COLO668 (cell line): ENCODE results near the gene DLST.

ENCODE experiments used
- DNase-seq: peaks from one replicate; lab custom pipeline; 2025; ENCODE audit not compliant: unreplicated experiment; lab: John Stamatoyannopoulos, UW

The DLST gene

DNA sequence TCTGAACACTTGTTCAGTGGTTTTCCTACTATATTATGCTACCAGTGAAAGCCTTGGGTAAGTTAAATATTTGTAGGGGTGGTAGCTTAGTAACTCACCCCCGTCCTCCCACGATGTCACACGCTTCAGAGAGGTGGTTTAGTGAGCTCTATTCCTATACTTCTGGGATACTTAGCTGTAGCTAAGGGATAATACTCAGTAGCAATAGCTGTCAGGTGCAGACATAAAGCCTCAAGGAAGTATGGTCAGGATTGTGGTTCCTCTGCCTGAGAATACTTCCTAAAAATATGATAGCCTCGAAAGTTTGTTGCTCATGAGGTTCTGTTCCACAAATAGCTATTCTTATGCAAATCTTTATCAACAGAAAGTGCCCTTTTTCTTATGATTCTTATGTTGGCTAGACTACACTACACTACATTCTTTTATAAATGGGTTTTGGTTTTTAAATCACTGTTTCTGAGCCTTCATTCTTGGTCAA lies 11.9 kb downstream of the DLST start:
- no peak for DNase-seq

- no peak for DNase-seq
These were observed 14.7 kb downstream of the DLST start for GRCh38 chr14:74896400-74896799.

GRCh38 chr14:74897642-74898041 lies 15.9 kb downstream of the DLST start:
- no peak for DNase-seq

- DNase-seq, result no peak
These were observed 16.4 kb downstream of the DLST start for GRCh38 chr14:74898083-74898482.

- DNase-seq, result no peak
These were observed 17.0 kb downstream of the DLST start for GRCh38 chr14:74898694-74899093.

- no peak for DNase-seq
These were observed 21.4 kb downstream of the DLST start for GRCh38 chr14:74902941-74903705.

DNA sequence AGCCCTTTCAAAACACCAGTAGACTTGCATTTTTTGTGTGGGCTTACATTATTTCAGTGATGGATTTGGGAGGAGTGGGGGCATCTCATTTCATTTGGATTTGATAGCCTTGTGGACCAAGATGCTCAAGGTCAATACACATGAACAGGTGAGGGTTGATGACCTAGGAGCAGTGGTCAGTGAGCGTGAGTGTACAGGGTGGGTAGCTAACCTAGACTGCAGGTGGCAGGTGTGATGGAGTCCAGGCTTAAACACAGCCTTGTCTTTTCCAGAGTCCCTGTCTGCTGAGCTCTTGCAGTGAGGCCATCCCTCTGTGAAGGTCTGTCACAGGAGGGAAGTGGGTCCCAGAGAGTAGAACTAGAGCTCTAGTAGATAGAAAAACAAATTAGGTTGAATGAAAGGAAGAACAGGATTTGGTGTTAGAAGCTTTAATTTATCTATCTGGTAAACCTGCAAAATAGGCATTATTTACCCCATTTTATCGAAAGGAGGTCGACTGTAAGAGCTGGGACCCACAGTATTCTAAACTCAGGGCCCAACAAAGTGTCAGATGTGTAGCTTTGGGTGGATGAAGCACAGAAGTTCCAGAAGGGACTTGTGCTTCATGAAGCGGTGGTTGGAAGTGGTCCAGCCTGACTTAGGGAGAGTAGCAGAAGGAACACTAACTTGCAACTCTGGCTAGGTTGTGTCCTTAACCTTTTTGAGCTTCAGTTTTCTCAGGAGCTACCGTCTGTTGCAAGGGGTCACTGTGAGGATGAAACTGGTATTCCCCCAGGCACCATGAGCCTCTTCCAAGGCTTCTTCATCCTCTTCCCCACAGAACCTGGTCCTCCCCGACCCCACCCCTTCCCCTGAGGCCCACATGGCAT lies 23.2 kb downstream of the DLST start:
- no peak for DNase-seq

GRCh38 chr14:74905595-74906142 lies 24.0 kb downstream of the DLST start:
- peak; percentile 75 for DNase-seq

DNA sequence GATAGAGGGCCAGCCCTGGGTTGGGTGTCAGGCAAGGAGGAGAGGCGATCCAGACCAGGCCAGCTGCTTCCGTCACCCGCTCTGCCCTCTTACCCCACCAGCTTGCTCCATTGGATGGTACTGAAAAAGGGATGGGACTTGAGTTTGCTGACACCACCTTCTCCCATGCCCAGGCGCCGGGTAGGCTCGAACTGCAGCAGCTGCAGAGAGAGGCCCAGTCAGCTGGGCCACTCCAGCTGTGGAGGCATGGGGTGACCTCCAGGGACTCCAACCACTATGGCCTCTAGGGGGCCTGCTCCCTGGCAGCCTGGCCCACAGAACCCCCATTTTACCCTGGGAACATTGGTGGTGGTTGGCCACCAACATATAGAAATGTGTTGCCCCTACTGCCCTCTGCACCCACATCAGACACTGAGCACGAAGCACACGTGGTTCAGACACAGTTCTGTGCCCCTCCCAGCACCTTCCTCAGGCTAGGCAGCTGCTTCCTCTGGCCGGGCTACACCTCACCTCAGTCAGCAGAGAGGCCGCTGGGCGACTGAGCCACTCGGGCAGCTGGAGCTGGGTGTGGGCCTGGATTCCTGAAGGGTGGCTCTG lies 25.3 kb downstream of the DLST start:
- DNase-seq, result no peak

DNA sequence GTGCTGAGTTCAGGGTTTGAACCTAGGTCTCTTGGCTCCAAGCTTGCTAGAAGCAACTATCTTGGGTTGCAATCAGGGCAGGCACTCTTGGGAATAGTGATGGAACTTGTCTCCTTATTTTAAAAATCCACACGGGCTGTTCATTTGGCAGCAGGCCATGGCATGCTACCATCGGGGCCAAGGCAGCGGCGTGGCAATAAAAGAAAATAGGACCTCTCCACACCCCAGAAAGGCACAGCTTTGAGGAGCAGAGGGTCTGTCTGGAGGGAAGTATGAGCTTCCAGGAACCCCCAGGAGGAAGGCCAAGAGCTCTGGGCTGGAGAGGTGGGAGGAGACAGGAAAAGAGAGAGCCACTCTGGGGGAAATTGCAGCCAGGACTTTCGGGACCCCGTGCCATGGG lies 26.0 kb downstream of the DLST start:
- no peak for DNase-seq

GRCh38 chr14:74908861-74909341 lies 27.2 kb downstream of the DLST start:
- no peak for DNase-seq

- DNase-seq, result no peak
These were observed 27.8 kb downstream of the DLST start for GRCh38 chr14:74909501-74909900.

GRCh38 chr14:74909911-74910310 lies 28.2 kb downstream of the DLST start:
- no peak for DNase-seq

DNA sequence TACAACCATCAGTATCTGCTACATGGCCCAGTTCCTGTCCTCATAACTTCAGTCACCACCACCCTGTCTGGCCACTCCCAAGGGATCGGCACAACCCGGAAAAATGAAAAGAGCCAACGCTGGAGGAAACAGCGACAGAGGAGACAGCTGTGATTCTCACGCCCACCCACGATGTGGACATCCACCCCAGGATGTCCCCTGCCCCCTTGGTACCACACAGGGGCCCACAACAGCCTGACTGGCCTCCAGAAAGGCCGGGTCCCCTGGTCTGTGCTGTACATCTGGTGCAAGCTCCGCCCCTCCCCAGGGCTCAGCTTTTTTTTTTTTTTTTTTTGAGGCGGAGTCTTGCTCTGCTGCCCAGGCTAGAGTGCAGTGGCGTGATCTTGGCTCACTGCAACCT lies 28.8 kb downstream of the DLST start:
- no peak for DNase-seq

DNA sequence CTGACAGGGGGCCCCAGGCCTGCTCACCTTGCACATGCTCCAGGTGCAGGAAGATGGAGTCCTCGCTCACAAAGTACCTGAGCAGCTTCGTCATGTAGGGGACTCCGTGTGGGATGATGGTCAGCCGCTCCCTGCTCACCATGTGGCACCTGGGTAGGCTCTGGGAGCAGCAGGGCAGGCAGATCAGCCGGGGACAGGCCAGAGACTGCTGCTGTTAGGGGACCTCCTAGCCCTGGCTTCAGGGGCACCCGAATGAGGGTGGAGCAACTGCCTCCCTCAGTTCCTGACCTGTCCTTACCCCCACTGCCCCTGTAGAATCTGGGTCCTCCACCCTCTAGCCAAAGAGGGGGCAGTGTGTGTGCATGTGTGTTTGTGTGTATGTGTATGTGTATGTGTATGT lies 29.5 kb downstream of the DLST start:
- DNase-seq, result no peak

GRCh38 chr14:74911704-74912103 lies 30.0 kb downstream of the DLST start:
- no peak for DNase-seq

DNA sequence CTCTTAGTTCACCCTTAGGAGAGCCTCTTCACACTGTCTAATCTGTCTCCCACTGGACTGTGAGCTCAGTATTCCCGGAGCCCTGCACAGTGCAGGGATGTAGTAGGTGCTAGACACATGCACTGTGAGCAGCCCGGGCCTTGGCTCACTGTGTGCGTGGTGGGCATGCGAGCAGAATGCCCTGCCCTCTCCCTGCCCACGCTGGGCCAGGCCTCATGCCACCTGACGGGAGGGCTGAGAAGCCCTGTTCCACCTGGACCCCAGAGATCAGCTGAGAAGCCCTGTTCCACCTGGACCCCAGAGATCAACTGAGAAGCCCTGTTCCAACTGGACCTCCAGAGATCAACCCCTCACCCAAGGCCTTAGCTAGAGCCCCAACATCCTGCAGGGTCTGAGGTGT lies 30.4 kb downstream of the DLST start:
- DNase-seq, result no peak

DNA sequence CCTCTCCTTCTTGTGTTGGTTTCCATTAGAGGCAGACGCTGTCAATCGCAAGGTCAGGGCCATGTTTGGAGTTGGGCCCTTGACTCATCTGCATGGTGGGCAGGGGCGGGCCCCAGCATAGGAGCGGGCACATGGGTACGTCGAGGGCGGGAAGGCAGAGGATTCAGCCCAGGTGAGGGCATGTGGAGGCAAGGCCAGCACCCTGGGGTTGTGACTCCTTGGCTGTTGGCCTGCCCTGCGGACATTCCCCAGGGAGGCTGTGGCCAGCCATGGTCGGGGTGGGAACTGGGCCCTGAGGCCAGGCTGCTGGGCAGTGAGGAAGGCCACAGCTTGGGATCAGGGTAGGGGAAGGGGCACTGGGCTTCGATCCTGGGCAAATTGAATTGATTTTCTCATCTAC lies 31.1 kb downstream of the DLST start:
- DNase-seq, result no peak

DNA sequence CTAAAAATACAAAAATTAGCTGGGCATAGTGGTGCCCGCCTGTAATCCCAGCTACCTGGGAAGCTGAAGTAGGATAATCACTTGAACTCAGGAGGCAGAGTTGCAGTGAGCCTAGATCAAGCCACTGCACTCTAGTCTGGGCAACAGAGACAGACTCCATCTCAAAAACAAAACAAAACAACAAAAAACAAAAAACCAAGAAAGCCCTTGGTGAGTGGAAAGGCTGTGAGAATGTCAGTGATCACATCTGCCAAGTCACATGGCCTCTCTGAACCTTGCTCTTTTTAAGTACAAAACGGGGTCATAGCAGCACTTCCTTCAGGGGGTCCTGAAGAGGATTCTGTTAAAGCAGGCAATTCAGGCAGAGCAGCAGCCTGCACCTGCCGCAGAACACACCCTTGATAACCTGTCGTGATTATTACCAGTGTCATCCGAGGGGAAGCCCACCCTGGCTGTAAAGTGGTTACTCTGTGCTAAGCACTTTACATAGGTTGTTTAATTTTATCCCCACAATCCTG lies 31.7 kb downstream of the DLST start:
- no peak for DNase-seq

- DNase-seq, result peak; percentile 15
These were observed 32.4 kb downstream of the DLST start for GRCh38 chr14:74913986-74914573.

GRCh38 chr14:74915426-74915825 lies 33.7 kb downstream of the DLST start:
- DNase-seq, result no peak
